NCI-H2171 (cell line): ENCODE measurements around the gene NUP93.
"Not testable (repeated sequence)": the region's sequence is repeated elsewhere in the genome, so short reads cannot be mapped to it uniquely, and the experiment has no call there.

Experiments used
- DNase-seq: peaks from one replicate; lab custom pipeline; 2025; lab: John Stamatoyannopoulos, UW

Gene NUP93

DNA sequence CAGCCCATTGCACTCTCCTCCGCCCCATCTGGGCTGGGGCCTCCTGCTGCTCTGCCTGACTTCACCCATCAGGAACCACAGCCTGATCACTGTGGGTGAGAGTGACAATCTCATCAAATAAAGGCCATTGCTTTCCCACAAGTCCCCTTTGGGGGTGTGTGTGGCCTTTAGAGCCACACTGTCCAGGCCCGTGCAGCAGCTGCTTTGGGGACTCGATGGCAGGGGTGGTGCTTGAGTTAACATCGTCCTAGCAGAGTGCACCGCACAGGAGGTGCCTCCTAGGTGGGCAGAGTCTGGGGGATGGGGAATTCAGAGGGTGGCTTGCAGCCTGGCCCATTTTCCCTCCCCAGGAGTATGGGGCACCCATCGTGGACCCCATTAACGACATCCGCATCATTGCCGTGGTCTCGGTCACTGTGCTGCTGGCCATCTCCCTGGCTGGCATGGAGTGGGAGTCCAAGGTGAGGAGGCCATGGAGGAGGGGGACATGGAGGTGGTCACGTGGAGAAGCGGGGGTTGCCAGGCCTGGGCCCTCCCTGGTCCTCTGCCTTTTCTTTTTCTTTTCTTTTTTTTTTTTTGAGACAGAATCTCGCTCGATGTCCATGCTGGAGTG is 140.5 kb downstream of the NUP93 start:
- no peak for DNase-seq

GRCh38 chr16:56871172-56871593 is 141.3 kb downstream of the NUP93 start:
- DNase-seq: no peak

DNA sequence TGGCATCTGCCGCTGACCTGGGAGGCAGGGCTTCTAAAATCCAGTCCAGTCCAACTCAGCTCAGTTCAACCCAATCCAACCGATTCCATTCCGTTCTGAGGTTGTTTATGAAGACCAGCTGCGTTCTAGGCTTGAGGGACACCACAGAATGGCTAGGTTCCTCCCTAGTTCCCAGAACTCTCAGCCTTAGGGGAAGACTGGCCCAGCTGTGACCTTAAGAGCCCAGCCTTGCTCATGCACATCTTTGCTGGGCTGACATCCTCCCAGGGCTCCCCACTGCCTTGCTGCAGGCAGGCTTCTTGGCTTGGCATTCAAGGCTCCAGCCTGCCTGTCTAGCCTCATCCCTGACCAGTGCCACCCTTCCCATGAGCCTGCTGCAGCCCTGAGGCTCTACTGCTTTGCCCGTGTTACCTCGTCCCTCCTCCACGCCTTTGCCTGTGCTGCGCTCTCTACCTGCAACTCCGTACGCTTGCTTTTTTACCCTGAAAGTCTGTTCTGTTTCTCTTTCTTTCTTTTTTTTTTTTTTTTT is 143.0 kb downstream of the NUP93 start:
- DNase-seq: no peak

DNA sequence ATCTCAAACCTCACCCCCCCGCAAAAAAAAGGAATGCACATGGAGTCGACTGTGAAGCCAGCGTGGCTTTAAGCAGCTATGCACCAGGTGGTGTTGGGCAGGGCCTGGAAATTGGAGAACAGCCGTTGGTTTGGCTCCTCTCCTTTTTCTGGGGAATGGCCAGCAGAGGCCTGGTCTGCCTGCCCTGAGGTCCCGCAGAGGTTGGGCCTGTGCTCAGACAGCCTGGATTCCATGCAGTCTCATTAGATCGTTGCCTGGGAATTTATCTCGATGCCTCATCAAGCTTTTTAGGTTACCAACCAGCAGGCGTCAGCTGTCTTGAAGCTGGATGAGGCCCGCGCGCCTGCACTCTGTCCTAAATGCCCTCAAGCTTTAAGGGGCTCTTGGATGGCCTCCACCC is 144.9 kb downstream of the NUP93 start:
- no peak for DNase-seq

GRCh38 chr16:56876048-56876447 is 146.1 kb downstream of the NUP93 start:
- DNase-seq: no peak

- DNase-seq: no peak
These were observed 147.7 kb downstream of the NUP93 start for GRCh38 chr16:56877486-56878182.

- no peak for DNase-seq
These were observed 148.4 kb downstream of the NUP93 start for GRCh38 chr16:56878282-56878854.

DNA sequence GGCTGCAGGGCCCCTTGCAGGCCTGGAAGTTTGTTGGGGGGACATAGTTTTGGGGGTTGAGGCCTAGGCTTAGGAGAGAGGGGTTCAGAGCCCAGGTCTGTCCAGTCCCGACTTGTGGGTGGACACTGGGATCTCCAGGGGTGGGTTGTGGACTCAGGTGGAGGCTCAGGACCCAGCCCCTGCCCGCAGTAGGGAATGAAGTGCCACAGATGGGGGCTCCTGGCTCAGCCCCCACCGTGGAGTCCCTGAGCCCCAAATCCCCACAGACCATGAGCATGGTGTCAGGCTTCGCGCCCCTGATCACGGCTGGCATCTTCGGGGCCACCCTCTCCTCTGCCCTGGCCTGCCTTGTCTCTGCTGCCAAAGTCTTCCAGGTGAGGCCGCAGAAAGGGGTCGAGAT is 149.3 kb downstream of the NUP93 start:
- no peak for DNase-seq

DNA sequence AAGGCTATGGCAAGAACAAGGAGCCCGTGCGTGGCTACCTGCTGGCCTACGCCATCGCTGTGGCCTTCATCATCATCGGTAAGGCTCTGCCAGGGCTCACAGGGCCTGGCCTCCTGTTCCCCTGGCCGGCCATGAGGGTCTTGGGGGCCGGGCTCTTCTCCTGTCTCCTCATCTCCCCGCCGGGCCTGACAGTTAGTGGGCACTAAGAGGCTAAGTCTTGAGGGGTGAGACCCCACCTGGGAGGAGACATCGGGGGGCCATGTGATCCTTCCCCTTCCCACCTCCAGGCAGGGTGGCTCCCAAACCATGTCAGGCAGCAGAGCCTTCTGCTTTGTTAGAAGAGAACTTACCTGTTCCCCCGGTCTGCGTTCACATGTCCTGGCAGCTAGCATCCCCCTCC is 150.2 kb downstream of the NUP93 start:
- no peak for DNase-seq

DNA sequence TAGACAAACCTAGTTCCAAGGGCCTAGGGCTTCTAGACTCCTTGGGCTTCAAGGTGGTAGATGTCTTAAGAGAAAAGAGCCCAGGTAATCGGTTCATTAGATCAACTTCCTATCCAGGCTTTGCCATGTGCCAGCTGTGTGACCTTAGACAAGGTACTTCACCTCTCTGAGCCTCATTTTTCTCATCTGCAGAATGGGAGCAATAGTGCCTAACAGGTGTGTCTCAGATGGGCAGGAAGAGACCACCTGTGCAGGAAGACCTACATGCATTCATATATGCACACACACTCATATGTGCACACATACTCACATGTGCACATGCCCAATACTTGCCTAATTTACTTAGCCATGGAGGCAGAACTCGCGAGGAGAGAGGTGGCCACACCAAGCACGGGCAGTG is 150.8 kb downstream of the NUP93 start:
- DNase-seq: no peak

DNA sequence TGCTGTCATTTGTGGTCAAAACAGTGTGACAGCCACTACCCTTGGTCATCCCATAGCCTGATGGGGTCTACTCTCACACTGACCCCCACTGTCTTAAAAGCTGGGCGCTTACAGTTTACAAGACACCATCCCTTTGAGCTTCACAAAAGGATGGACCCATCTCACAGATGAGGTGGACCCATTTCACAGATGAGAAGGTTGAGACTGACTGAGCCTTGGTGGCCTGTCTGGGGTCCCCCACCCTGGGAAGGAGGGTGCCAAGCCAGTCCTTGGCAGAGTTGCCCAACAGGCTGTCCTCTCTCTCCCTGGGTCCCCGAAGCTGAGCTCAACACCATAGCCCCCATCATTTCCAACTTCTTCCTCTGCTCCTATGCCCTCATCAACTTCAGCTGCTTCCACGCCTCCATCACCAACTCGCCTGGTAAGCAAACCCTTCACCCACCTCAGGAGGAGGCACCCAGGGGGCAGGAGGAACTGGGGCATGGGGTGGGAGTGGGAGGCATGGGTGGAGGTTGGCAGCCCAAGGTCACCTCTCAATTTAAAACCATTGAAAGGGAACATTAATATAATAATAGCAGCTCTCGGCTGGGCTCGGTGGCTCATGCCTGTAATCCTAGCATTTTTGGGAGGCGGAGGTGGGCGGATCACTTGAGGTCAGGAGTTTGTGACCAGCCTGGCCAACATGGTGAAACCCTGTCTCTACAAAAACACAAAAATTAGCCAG is 152.3 kb downstream of the NUP93 start:
- DNase-seq: no peak

DNA sequence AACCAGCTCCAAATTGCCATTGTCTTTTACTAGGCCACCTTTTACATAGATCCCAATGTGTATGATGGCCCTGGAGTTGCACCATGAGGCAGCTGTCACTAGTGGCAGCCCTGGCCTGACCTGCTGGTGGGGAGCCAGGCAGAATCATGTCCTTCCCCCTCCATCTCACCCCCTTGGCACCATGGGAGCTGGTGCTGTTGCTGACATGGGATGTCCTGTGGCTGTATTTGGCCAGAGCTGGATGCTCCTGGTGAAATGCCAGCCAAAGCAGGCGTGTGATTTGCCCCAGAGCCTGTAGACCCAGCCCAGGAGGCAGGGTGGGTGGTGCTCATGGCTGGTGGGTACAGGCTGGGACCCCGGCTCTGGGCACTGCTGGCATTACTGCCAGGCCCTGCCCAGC is 153.7 kb downstream of the NUP93 start:
- no peak for DNase-seq

GRCh38 chr16:56884026-56884582 is 154.2 kb downstream of the NUP93 start:
- no peak for DNase-seq

- not testable (repeated sequence) for DNase-seq
These were observed 155.0 kb downstream of the NUP93 start for GRCh38 chr16:56884929-56885328.

DNA sequence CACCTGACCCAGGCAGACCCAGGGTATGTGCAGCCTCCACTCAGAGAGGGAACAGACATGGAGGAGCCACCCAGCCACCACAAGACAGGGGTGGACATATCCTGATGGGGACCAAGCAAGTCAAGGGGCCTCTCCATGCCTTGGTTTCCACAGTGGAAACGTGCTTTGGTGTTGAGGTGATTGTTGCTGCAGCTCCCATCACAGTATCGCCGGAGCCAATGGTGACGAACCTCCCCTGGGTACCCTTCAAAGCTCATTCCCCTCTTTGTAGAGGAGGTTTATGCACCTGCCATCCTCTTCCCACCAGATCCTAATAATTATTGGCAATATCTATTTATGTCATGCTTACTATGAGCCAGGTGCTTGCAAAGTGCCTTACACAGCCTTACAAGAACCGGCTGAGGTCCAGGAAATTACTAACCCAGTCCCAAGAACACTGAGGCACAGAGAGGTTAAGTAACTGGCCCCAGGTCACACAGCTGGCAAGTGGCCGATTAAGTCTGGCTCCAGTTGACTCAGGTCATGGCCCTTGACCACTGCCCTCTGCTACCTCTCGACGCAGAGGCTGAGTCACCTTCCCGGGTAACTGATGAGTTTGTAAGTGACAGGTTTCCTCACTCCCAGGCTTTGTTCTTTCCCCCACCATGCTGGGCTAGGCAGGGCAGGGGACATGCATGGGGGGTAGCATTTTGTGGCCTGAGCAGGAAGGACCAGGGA is 155.7 kb downstream of the NUP93 start:
- DNase-seq: no peak

- no peak for DNase-seq
These were observed 156.4 kb downstream of the NUP93 start for GRCh38 chr16:56886296-56886695.

- DNase-seq: no peak
These were observed 156.9 kb downstream of the NUP93 start for GRCh38 chr16:56886826-56887225.

DNA sequence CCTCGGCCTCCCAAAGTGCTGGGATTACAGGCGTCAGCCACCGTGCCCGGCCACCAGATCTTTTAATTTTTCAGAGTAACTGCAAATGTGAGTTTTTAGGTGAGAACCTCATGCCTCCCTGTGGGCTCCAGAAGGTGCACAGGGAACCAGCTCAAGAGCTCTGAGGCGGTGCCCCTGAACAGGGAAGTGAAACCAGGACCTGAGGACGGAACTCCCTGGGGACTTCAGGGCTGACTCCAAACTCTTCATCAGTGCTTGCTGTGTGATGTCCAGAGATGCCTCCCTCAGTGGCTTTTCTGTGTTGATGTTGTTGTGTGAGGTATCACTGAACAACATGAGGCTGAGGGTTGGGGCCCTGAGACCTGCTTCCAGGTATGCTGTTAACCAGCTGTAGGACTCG is 158.9 kb downstream of the NUP93 start:
- no peak for DNase-seq

DNA sequence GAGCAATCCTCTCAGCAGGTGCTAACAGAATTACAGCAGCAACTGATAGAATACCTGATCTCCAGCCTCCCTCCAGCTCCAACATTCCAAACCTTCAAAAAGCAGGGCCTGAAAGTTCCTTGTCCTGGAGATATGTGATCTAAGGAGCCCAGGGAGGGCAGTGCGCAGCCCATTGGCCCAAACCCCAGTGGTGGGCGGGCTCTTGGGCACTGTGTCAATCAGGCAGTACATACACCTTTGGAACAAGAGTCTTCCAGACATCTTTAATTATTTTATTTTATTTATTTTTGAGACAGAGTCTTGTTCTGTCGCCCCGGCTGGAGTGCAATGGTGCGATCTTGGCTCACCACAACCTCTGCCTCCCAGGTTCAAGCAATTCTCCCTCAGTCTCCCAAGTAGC is 159.3 kb downstream of the NUP93 start:
- DNase-seq: no peak

GRCh38 chr16:56891685-56892084 is 161.8 kb downstream of the NUP93 start:
- no peak for DNase-seq

DNA sequence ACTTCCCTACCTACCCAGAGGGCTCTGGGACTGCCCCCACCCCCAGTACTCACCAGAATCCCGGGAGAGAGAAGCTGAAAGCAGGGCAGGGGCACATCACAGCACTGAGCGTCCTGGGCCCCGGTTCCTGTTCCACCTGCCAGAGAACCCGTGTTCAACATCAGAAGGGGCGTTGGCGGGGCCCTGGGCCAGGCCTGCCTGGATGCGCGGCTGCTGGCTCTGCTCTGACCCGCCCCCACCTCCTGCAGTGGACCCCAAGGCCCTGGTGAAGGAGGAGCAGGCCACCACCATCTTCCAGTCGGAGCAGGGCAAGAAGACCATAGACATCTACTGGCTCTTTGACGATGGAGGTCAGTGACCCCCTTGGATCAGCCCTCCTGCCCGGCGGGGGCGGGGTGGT is 162.8 kb downstream of the NUP93 start:
- DNase-seq: no peak
